ENCODE results near the gene AJAP1.

GRCh38 chr1:4767308-4767707 is 112.9 kb downstream of the AJAP1 start:
- no peak for TF ChIP-seq POLR2A (IDR thresholded peaks at IDR 0.05)
- TF ChIP-seq CTCF (IDR thresholded peaks at IDR 0.05) = no peak

Data from sigmoid colon (tissue), 3 donors.